Stimulated activated CD4-positive, alpha-beta T cell treated with anti-CD3 and anti-CD28 coated beads, Interleukin-15, amount 100 ng/mL, for 24 hours (primary cell): ENCODE data around the gene PLEKHH1.
"Not testable (repeated sequence)": the region's sequence is repeated elsewhere in the genome, so short reads cannot be mapped to it uniquely, and the experiment has no call there.

Experiments
- DNase-seq: peaks from one replicate; pipeline ENCODE4 v3.0.0-alpha.2; 2020

PLEKHH1 gene

DNA sequence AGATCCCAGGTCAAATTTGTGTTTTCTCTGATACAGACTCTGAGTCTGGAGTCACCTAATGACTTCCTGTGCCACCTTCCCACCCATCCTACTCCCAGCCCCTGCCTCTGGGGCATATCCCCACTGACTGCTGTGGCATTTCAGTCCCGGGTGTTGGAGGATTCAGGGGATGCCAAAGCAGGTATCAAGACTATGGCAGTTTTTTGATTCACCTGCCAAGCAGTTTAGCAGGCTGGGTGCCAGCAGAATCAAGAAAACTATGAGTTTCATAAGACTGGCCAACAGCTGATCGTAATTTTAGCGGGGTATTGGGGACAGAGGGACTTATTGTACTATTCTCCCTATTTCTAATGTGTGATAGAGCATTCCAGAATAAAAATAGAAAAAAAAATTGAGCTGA lies 4.6 kb downstream of the PLEKHH1 start:
- no peak for DNase-seq

DNA sequence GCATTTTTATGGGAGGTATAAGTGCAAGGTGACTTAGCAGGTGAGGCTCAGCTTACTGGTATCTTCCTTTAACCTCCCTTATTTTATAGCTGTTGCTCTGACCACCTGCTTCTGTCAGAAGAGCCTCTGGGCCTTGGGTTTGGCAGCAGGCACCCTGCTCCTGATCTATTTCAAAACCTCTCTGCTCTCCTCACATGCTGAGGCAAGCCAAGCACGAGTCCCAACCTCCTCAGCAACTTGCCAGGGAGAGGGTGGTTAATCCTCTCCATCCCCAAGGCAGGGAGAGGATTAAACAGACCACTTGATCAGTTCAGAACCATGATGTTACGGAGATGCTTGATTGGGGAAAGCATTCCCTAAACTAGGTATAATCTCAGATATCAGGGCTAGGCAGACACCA lies 5.4 kb downstream of the PLEKHH1 start:
- DNase-seq, result no peak

DNA sequence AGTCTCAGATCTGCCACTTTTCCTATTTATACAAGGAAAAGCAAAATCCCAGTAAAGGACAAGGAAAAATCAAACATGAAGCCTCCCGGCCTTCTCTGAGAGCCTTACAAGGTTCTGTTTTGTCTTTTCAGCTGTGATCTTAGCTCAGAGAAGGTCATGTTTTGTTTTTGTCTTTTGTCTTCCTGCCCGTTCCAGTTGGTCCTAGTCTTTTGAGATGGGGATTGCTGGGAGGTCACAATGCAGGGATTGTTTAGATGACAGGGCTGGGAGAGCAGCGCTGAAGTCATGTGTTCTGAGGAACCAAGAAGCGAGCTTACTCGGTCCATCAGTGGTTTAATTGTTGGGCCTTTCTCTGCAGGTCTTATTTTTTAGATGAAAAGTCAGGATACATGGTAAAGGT lies 6.0 kb downstream of the PLEKHH1 start:
- no peak for DNase-seq

DNA sequence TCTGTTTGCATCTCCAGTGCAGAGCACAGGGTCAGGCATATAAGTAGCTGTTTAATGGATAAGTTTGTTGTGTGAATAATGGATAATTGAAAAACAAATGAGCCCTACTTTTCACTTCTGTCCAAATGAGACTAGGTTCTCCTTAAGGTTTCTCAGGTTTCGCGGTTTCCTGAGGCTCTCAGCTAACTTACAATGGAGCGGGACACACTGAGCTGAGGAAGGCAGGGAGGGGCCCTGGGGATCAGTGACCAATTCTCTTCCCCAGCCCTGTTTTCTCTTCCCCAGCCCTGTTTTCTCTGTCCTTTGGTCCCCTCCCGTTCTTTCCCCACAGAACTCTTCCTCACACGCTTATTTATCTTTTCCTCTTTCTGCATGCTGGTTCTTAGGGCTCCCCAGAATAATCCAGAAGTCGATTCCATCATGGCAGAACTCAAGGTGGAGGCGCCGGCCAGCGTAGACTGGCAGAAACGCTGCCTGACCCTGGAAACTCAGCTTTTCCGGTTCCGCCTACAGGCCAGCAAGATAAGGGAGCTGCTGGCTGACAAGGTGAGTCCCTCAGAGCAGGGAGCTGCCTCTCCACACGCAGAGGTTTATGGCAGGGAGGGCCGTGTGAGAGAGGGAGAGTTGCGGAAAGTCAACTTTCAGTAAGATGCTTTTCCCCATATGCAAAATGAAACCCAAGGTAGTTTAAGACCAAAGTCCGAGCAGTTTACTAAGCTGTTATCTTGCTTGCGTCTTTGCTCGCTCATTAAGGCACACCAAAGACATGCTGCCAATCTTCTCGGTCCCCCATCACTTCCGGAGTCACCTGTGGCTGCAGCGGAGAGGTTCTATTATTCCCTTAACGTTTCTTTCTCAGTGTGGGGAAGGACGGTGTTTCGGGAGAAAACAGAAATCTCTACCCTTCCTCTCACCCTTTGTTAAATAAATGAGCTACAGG lies 8.6 kb downstream of the PLEKHH1 start:
- DNase-seq, result peak; percentile 14

DNA sequence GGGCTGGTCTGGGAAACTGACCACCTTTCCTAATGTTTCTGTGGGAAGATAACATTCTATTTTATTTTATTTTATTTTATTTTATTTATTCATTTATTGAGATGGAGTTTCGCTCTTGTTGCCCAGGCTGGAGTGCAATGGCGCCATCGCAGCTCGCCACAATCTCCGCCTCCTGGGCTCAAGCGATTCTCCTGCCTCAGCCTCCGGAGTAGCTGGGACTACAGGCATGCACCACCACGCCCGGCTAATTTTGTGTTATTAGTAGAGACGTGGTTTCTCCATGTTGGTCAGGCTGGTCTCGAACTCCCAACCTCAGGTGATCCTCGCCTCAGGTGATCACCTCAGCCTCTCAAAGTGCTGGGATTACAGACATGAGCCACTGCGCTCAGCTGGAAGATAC lies 9.5 kb downstream of the PLEKHH1 start:
- DNase-seq, result not testable (repeated sequence)

DNA sequence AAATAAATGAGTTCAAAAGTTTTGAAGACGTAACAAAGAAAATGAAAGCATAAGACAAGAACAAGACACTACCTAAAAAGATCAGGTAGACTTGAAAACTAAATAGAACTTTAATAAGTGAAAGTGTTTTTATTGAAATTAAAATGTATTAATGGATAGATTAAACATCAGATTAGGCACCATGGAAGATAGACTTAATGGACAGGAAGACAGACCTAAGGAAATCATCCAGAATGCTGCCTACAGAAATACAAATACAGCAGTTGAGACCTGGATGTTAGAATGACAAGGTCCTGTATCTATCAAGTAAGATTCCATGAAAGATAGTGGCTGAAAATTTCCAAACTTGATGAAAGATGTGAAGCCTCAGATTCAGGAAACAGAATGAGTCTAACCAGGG lies 11.5 kb downstream of the PLEKHH1 start:
- no peak for DNase-seq

DNA sequence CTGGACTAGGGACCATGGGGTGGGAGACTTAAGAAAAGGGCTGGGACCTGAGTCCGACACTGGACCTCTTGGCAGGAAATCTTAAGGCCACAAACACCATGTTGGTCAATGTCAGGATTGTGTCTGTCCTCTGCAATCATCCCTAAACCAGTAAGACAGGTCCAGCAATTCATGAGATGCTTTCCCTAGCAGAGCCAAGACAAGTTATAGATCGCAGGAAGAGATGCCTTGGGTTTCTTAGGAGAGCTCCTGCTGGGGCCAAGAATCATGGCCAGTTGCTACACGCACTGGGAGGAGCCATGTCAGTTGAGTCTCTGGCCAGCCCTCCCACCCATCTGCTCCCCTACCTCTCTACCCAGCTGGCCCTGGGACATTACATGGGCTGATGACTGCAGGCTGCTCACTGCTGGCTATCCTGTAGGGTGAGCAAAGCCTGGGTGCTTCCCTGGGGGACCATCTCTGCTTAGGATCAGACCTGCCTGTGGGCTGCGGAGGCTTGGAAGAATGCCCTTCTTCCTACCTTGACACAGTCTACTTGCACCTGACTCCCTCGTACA lies 14.2 kb downstream of the PLEKHH1 start:
- DNase-seq, result no peak

DNA sequence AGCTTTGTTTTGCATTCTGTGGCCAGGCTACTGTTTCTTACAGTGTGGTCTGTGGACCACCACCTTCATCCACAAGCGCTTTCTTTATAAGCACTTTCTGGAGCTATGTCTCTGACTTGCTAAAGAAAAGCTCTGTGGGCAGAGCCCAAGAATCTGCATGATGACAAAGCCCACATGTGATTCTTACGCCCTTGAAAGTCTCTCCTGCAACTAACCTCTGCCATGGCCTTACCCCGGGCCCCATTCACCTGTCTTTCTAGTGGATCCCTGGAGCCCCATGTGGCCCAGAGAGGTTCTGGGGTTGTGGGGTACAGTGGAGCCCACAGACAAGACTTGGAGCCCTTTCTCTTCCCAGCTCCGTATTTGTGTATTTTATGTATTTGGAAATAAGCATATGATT lies 16.6 kb downstream of the PLEKHH1 start:
- DNase-seq, result no peak

DNA sequence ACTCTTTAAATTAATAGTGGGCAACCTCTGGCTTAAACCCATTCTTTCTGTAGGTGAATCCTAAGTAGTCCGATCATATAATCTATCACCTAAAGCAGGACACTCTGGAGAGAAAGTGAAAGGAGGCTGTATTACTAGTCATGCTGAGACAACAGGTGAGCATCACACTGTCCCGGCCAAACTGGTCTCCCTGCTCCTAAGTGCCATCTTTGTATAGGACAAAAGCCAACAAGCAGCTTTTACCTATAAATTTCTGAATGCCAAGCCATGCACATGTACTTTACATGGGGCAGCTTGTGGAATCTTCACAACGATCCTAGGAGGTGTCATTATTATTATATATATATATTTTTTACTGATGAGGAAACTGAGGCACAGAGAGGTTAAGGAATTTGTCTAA lies 18.0 kb downstream of the PLEKHH1 start:
- DNase-seq, result no peak

DNA sequence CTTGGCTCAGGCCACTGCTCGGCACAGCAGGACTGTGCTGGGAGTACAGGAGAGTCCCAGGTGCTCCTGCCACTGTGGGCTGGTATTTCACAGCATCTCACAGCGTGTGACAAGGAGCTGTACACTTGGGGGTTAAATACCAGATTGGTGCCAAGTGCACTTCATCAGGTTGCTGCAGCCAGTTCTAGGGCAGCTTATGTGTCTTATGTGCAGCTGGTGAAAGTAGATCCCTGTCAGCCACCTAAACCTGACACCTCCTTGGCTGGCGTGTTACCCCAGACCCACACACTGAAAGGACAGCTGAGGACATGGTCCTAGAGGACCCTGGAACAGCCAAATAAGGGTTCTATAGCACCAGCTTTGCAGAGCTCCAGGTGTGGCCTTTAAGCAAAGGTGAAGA lies 18.9 kb downstream of the PLEKHH1 start:
- no peak for DNase-seq

DNA sequence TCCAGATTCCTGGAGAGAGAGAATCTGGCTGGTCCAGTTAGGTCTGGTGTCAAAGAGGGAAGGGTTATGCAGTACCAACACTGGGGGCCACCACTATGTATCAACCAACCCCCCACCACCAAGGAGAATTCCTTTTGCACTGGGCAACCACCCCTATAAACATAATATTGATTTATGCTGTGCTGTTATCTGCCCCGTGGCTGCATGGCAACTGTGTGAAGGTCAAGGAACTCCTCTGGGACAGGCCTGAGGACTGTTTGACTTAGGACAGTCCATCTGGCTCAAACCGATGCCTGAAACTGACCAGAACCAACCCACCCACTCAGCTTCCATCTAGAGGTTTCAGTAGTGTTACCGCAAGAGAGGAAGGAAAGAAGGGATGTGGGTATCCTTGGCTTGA lies 20.5 kb downstream of the PLEKHH1 start:
- no peak for DNase-seq

DNA sequence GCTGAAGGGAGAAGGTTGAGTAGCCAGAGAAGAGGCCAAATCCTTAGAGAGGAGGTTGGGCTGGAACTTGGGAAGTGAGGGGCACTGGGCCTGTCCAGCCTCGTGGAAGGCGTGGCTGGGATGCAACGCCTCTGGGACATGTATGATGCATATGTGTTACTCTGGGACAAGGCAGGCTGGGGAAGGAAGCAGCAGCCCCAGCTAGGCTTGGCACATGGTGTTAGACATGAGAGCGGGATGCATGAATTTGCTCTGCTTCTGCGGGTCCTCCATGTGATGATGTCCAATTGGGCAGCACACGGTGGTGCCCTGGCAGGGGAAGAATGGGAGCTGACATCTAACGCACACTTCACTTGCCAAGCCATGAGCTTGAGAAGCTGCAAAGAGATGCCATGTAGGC lies 21.3 kb downstream of the PLEKHH1 start:
- no peak for DNase-seq

DNA sequence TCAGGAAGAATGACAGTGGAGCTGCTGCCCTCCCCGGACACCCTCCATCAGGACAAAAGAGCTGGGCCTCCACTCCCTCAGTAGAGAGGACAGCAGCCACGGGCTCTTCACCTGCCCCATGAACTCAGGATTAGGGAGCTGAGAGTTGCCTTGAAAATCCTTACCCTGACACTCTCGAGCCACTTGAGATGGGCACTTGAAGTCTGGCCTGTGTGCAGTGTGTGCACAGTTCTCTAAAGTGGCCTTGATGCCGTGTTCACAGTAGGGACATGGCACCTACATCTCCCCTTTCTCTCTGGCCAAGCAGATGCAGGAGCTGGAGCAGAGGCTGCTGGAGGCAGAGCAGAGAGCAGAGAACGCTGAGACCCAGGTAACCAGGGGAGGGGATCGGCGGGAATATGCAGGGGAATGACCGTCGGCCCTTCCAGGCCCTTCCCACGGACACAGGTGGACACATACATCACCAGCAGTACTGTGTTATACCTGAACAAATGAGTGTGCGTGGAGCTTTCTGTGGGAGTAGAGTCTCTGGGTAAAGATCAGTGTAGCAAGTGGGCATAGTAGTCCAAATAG lies 22.5 kb downstream of the PLEKHH1 start:
- no peak for DNase-seq

DNA sequence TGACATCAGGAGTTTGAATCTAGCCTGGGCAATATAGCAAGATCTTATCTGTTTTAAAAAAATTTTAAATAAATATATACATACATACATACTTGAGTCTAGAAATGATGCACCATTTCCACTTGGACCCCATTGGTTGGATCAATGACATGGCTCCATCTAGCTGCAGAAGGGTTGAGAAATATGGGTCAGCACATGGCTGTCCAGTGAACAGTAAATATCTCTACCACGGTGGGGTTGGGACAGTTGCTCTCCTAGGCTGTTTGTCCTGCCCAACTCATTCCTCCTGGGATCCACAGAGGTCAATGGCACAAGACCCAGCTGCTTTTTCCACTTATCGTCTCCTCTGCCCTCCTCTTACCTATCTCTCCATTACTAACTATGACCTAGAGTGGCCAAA lies 23.6 kb downstream of the PLEKHH1 start:
- DNase-seq, result no peak

DNA sequence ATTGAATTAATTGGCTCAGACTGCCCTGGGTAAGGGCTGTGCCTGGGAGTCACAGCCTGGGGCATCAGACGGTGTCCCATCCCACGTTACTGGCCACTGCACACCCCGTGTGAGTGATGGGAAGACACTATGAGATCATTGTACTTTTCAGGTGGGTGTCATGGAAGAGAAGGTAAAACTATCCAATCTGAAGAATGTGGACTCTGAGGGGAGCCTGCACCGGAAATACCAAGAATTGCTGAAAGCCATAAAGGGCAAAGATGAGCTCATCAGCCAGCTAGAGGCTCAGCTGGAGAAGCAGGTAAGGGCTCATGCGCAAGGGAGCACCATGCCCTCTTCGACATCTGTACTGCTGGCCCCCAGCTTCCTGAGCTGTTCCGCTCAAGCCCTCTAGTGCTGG lies 24.0 kb downstream of the PLEKHH1 start:
- DNase-seq, result no peak

DNA sequence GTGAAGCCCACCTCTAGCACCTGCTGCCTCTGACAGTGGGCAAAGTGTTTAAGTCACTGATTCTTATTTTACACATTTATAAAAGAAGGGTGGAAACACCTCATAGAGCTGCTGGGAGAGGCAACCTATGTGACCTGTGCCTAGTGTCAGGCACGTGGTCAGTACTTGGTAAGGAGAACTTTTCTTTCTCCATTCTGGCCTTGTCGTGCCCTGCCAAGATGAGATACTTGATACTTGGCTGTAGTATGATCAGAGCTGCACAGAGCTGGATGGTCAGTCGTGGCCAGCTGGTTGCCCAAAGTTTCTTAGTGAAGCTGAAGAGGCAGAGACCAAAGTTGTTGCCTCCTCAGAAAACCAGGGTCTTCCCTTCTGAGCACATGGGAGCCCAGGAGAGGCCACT lies 24.6 kb downstream of the PLEKHH1 start:
- no peak for DNase-seq

DNA sequence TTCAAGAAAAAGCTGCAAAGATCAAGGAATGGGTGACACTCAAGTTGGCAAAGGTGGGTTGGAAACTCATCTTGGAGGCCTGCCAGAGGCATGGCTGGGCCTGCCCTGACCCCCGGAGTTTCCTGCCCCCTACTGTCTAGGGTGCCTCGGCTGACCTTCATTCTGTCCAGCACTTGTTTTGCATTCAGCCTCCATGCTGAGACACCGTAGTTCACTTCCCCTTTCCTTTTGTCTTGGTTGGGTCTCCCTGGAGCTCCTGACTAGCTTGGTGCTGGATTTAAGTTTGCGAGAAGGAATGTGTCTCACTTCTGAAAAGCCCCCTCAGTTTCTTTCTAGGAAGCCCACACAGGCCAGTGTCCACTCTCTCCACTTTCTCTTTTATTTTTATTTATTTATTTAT lies 26.5 kb downstream of the PLEKHH1 start:
- DNase-seq, result no peak

DNA sequence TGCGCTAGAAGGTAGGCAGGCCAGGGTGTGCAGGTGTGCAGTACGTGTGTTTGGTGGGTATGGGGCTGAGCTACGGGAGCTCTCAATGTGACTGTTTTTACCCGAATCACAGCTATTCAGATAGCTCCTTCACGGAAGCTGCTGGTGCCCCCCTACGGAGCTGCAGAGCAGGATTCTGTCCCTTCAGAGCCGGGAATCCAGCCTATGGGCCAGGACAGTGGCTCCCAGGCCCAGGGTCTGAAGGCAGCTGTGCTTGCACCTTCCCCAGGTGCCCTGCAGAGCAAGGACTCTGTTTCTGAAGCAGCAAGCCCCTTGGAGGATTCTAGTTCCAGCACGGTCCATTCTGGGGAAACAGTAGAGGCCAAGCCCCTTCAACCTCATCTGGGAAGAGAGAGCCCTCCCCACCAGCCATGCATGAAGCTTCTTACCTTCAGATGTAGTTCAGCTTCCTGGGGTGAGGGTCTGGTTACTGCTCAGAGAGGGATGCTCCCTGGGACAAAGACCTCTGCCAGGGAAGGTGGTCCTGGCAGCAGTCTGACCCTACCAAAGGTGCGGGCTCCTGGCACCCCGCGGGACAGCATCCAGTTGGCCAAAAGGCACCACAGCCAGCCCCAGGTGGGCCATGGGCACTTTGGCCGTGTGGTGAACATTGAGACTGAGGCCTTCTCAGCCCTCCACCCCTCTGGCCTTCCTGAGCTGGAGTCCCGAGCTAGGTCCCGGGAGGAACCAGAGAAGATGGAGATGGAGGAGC lies 29.1 kb downstream of the PLEKHH1 start:
- no peak for DNase-seq

DNA sequence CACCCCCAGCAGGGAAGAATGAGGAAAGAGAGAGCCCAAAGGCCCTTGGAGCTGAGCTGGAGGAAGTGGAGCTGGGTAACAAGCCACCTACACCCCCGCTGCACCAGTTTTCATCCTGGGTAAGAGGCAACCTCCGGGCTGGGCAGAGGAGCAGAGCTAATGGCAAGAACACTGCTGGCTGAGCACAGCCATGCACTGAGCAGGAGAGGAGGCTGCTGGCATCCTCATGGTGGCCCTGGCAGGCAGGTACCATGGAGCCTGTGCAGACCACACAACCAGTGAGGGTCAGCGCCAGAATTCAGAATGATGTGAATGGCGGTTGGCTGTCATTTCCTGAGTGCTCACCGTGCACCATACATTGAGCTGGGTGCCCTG lies 29.7 kb downstream of the PLEKHH1 start:
- no peak for DNase-seq

DNA sequence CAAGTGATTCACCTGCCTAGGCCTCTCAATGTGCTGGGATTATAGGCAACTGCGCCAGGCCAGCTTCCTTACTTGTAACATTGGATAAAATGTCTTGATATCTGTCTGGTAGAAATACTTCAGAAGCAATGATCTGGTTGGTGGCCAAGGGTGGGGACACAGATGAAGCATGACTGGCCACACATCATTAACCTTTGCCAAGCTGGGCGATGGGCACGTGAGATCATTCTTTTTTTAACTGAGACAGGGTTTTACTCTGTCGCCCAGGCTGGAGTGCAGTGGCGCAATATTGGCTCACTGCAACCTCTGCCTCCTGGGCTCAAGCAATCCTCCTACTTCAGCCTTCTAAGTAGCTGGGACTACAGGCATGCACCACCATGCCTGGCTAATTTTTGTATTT lies 31.1 kb downstream of the PLEKHH1 start:
- no peak for DNase-seq

DNA sequence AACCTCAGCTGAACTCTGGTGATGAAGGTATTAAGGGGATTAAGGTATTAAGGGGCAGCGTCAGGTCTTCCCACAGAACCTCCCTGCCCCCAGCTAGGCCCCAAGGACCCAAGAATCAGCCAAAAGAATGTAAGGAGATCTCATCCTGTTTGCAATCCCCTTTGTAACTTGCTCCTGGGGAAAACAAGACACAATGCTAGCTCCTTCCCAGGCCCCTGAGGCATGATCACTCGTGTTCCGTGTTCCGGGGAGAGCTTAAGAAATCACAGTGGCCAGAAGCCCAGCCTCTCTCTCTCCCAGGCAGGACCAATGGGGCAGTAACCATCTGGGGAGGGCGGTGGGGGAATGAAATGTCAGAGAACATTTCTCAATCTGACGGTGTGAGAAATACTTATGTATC lies 33.8 kb downstream of the PLEKHH1 start:
- DNase-seq, result no peak

DNA sequence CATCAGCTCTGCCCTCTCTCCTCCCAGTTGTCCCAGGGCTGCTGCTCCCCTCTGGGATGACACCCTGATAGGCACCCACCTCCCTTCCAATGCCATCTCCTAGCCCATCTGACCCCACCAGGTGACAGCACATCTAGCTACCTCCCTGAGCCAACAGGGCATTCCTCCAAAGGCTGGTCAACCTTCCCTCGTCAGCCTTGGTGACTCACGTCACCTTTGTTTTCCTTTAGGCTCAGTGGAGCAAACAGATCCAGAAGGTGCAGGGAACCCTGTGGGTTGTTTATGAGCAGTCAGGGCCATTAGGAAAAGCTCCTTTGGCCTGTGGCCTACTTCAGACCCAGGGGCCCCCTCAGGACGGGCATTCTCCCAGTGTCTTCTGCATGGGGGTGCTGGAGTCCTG lies 34.6 kb downstream of the PLEKHH1 start:
- DNase-seq, result no peak

DNA sequence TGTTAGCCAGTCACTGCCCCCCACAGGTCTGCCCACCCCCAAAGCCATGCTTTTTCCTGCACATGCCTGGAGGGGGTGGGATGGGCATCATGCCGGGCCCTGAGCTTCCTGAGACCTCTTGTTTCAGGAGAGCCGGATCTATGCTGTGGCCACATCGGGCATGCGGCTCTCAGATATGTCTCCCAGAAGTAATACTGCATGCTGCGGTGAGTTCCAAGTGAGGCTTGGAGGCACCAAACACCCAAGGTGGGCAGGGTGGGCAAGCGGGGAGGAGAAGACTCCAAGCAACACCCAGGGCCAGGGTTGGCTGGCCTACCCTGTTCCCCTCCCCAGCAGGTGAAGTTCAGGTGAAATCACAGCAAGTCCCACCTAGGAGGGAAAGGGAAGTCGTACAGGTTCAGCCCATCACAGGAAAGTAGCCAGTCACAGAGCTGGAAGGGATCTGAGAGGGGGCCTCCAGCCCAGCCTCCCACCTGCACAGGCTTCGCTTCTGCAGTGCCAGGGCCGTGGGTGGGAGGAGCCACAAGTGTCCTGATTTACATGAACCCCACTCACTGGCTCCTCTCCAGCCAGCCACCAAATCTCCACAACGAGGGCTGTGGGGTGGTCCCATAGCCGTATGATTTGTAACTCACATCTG lies 36.0 kb downstream of the PLEKHH1 start:
- DNase-seq, result no peak
